HG03066 (cell line): ENCODE data around the gene NGEF.

ENCODE experiments used
- ATAC-seq: cut with Tn5 transposase; IDR thresholded peaks from one replicate; pipeline ENCODE4 v1.9.1; 2021; ENCODE audit warnings: low read depth; ENCODE audit not compliant: unreplicated experiment

The NGEF gene

DNA sequence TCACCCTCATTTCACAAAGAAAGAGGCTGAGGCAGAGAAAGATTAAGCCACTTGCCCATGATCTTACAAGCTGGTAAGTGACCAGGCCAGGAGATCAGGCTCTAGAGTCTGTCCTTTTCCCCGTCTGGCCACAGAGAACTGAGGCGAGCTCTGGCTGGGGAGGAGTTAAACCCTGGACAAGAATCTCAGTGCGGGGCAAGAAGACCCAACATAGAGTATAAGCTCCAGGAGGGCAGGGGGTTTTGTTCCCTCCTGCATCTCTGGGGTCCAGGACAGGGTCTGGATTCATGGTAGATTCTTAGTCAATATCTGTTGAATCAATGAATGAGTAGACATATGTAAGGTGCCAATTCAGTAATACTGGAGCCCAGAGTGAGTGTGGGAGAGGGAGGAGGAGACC, 34.1 kb upstream of the NGEF start:
- ATAC-seq, result no peak

DNA sequence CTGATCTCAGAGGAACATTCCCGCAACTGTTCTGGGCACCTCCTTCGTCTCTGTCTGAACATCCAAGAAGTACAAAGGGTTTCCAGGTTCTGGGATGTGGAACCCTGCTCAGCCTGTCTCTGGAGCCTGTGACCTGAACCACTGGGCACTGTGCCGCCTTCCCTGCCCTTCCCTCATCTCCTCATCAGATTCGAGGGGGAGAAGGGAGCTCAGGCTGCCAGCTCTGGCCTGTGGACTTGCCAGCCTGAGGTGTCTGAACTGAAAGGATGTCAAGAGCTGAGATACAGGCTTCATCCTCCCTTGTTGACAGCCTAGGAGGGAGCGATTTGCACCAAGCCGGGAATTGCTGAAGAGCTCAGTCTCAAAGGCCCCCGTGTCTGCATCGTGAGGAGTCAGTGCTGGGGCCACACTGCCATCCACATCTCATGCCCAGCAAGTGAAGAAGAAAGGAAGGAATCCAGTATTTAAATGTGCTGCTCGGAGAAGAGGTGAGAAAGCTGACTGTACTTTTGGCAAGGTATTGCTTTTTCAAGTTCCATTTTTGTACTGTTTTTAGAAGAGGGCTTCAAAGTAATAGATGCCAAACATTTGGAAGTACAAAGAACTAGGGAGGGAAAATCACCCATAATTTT, 32.0 kb upstream of the NGEF start:
- ATAC-seq, result no peak

DNA sequence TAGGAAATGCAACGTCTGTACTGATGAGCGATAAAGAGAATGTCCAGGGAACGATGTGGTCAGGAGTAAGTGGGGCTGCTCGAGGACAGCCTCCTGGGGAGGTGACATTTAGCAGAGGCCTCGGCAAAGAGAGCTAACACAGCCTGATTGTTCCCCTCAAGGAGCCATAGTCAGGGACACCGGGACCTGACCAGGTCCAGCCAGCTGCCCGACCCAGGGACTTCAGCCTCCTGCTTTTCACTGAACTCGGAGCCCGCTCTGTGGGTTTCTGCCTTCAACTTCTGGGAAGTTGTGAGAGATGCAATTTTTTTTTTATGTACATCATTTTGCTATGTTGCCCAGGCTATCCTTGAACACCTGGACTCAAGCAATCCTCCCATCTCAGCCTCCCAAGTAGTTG, 29.5 kb upstream of the NGEF start:
- ATAC-seq, result no peak

DNA sequence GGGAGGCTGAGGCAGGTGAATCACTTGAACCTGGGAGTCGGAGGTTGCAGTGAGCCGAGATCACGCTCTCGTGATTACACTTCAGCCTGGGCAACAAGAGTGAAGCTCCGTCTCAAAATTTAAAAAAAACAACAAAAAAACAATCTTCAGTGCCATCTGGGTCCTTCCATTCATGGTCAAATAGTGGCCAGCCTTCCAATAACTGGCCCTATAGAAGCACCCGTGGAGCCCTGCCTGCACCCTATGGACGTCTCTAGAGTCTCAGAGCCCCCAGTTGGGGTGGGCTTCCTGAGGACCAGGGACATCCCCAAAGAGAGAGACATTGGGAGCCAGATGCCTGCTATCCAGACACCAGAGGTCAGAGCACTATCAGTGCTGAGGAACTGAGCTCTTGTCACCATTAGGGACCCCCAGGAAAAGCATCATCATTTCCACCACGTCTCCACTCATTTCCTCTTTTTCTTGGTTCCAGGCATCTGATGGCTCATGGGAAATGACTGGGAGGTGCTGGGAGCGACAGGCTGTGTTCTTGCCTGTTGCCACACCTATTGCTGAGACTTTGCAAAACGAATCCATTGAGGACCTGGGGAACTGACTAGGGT, 28.8 kb upstream of the NGEF start:
- no peak for ATAC-seq

DNA sequence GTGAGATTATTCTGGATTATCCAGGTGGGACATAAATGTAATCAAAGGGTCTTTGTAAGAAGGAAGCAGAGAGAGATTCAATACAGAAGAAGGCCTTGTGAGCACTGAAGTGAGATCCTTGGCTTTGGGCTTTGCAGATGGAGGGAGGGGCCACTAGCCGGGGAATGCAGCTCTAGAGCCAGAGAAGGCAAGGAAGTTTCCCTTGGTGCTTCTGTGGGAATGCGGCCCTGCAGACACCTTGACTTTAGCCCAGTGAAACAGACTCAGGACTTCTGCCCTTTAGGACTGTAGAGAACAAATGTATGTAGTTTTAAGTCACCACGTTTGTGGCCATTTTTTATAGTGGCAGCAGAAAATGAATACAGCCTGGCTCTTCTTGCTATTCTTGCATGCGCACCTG, 27.5 kb upstream of the NGEF start:
- ATAC-seq, result no peak

DNA sequence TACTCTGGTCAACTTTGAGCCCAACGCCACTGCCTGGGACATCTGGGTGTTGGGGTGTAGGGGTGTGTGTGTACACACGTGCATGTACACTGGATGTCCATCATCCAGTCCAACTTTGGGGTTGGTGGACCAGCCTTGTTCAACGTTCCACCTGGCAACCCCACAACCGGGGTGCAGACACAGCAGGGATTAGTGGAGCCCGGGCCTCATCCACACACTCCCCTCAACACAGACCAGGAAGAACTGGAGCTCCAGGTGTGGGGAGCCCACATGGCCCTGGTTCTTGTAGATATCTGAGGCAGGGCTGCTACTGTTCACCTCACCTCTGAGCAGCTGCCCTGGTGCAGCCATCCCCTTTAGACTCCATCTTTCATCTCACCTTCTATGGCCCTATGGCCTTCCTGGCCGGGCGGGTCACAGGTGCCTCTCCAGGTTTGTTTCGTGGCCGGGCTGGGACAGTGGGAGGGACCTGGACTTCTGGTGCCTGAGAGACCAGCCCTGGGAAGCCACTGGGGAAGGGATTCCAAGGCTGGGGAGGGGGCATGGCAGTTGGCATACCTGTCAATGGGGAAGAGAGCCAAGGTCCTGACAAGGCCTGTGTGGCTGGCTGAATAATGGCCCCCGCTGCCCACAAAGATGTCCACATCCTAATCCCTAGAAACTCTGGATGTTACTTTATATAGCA, 26.9 kb upstream of the NGEF start:
- ATAC-seq, result no peak

DNA sequence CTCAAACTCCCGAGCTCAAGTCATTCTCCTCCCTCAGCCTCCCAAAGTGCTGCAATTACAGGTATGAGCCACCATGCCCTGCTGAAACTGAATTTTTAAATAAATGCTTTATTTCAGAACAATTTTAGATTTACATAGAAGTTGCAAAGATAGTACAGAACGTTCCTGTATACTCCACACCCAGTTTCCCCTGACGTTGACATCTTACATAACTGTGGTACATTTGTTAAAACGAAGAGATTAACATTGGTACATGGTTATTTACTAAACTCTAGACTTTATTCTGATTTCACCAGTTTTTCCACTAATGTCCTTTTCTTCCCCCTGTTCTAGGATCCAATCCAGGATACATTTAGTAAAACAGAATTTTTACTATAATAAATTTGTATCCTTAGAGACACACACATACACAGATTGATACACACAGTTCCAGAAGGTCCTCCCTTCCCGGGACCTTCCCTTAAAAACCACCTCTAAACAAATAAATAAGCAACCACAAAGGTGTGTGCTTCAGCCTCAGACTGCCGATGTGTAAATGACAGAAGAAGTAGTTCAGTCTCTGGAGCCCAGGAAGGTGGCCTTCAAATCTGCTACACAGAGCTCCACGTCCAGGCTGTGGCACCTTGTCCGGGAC, 26.3 kb upstream of the NGEF start:
- ATAC-seq, result no peak

DNA sequence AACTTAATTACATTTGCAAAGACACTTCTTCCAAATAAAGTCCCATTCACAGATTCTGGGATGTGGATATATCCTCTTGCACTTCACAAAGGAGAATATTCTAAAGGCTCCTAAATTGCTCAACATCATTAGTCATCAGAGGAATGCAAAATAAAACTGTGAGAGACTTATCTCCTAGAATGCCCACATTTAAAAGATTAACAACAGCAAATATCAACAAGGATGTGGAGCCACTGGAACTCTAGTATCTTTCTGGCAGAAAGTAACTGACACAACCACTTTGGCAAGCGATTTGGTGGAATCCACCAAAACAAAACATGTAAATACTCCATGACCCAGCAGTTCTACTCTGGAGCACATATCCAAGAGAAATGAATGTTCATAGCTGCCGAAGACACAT, 24.0 kb upstream of the NGEF start:
- ATAC-seq, result no peak

DNA sequence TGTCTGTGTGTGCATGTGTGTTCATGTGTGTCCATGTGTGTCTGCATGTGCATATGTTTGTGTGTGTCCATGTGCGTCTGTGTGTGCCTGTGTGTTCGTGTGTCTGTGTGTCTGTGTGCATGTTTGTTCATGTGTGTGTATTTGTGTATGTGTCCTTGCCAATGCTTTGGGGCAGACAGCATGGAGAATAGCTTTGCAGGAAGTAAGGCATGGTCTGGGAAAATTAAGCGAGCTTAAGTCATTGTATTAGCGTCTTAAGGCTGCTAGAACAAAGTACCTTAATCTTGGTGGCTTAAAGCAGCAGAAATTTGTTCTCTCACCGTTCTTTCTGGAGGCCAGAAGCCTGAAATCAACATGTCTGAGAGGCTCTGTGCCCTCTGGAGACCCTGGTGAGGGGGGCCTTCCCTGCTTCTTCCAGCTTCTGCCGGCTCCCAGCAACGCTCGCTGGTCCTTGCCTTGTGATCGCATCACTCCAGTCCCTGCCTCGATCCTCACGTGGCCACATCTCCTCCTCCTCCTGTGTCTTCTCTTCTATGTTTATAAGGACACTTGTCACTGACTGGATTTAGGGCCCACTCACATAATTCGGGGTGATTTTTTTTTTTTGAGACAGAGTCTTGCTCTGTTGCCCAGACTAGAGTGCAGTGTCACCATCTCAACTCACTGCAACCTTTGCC, 23.2 kb upstream of the NGEF start:
- no peak for ATAC-seq

DNA sequence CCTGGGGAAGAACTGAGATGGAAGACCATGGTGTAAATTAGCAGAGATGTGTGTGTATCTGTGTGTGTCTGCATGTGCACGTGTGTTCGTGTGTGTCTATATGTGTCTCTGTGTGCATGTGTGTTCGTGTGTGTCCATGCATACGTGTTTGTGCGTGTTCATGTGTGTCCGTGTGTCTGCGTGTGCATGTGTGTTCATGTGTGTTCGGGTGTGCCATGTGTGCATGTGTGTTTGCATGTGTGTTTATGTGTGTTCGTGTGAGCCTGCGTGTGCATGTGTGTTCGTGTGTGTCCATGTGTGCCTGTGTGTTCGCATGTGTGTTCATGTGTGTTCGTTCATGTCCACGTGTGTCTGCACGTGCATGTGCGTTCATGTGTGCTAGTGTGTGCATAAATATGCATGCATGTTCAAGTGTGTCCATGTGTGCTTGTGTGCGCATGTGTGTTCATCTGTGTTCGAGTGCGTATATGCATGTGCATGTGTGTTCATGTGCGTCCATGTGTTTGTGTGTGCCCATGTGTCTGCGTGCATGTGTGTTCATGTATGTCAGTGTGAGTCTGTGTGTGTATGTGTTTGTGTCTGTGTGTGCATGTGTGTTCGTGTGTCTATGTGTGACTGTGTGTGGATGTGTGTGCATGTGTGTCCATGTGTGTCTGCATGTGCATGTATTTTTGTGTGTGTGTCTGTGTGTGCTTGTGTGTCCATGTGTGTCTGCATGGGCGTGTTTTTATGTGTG, 22.5 kb upstream of the NGEF start:
- no peak for ATAC-seq

DNA sequence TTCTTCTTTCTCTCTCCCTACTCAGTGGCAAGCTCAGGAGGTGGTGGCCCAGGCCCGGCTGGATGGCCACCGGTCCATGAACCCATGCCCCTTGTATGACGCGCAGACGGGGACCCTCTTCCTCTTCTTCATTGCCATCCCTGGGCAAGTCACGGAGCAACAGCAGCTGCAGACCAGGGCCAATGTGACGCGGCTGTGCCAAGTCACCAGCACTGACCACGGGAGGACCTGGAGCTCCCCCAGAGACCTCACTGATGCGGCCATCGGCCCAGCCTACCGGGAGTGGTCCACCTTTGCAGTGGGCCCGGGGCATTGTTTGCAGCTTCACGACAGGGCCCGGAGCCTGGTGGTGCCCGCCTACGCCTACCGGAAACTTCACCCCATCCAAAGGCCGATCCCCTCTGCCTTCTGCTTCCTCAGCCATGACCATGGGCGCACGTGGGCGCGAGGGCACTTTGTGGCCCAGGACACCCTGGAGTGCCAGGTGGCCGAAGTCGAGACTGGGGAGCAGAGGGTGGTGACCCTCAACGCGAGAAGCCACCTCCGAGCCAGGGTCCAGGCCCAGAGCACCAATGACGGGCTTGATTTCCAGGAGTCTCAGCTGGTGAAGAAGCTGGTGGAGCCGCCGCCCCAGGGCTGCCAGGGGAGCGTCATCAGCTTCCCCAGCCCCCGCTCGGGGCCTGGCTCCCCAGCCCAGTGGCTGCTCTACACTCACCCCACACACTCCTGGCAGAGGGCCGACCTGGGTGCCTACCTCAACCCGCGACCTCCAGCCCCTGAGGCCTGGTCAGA, 21.2 kb upstream of the NGEF start:
- ATAC-seq, result no peak

DNA sequence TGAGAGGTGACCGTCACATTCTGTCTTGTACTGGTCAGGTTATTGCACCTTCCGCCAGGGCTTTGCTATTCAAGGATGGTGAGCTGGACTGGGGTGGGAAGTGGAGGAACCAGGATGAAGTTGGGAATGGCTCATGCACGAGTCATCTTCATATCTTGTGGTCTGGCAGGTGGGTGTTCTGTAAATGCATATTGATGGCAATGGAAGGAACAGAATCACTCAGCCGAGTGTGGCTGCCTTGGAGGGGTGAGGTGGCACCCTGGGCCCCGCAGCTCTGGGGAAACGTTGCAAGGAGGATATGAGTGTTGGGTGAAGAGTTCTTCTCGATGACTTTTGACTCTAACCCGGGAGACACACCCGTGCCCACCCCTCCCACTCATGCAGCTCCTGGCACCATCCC, 20.6 kb upstream of the NGEF start:
- no peak for ATAC-seq

DNA sequence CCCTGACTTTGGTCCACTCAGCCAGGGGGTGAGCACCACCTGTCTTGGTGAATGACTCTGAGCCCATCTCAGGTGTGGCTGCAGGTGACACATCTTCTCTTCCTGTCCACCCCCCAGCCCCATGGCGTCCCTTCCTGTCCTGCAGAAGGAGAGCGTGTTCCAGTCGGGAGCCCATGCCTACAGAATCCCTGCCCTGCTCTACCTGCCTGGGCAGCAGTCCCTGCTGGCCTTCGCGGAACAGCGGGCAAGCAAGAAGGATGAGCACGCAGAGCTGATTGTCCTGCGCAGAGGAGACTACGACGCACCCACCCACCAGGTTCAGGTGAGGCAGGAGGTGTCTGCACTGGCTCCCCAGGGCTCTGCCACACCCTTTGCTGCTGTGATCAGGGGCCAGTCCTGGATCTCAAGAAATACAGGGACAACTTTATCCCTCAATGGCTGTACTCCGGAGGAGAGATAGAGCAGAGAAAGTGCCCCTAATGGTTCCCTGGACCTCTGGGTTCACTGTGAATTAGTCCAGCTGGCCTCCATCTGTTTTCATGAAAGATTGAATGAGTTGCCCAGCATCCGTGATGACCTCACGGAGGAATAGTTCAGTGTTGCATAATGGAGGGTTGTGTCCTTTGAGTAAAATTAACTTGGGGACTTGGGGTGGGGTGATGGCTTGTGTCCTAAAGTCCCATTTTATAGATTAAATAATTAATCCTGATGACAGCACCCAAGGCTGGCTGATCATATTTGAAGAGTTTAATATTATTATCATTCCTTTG, 19.7 kb upstream of the NGEF start, which contains the start of gene NEU2:
NEU2 (plus strand) TSS at position 122 of the 770 bp plus-strand sequence; CDS start at position 122, 0 bp downstream.
- ATAC-seq, result no peak

DNA sequence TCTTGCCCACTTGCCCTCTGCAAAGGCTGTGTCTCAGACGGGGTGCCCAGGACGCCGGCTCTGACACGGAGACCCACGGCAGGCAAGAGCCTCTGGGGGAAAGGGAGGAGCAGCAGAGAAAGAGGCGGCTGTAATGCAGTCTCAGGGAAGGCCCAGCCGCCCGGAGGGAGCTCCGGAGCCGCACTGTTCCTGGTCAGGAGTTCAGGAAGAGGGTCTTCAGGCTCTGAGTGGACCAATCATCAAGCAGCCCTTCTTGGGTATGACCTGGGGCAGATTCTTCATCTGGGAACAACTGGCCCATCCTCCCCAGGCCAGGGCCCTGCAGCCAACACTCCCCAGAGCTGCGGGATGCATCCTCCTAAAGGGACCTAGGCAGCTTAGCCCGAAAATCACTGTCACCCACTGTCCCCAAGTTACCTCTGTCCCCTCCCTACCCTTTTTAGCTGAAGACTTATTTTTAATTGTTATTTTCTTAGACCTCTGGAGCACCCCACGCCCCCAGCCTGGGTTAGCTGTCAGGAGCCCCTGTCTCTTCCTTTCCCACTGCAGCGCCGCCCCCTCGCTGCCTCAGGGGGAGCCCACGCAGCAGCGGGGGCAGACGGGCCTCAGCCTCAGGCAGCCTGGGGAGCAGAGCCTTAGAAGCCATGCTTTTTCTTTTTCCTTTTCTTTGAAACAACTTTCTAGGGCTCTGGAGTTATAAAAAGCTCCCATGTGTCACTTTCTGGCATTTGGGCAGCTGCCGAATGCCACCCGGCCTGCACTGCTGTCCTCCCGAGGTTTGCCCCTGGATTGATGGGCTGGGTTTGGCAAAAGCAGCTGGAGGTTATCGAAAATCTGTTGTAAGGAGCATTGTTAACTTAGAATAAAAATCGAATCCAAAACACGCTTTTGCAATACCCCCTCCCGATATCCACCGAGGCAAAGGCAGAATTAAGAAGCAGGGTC, 18.8 kb upstream of the NGEF start:
- no peak for ATAC-seq

DNA sequence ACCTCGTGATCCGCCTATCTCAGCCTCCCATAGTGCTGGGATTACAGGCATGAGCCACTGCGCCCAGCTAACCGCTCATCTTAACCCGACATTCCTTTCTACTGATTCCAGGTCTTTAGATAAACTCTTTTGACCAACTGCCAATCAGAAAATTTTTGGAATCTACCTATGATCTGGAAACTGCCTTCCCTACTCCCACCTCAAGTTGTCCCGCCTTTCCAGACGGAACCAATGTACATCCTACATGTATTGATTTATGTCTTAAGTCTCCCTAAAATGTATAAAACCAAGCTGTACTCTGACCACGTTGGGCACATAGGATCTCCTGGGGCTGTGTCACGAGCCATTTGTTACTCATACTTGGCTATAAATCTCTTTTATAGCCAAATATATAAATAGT, 16.3 kb upstream of the NGEF start:
- no peak for ATAC-seq

DNA sequence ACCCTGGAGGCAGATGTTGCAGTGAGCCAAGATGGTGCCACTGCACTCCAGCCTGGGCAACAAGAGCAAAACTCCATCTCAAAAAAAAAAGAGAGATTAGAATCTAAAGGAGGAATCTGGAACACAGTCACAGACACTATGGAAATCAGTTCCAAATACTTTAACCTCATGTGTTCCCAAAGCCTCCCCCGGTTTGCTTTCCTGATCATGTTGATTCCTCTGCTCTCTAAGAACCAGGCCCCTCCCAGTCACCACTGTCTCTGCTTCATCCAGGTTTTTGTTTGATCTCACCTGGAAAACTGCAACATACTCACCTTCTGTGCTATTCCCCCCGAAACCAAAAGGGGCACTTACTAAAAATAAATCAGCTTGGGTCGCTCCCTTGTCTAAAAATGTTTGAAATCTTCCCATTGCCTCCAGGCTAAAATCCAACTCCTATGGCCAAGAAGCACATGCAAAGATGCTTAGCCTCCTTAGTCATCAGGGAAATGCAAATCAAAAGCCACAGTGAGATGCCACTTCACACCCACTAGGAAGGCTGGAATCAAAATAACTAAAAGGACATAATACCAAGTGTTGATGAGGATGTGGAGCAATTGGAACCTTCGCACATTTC, 13.2 kb upstream of the NGEF start:
- no peak for ATAC-seq

DNA sequence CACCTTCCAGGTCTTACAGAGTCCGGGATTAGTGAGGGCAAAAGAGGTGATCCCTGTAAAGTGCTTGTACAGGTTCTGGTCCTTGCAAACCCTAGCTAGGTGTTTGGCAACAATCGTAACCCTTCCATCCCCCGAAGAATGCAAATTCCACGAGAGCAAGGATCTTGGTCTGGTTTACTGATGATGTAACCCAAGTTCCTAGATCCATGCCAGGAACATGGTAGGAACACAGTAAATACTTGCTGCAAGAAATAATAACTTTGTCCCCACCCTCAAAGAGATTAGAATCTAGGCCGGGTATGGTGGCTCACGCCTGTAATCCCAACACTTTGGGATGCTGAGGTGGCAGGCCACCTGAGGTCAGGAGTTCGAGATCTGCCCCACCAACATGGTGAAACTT, 12.7 kb upstream of the NGEF start:
- ATAC-seq, result no peak
